Body of pancreas (tissue), 4 donors: ENCODE results near the gene SPAG5. TPM values are rescaled to one million over a fixed set of nuclear protein-coding genes. Genes with fewer than 3 reads are reported as not detected.

Source experiments
- ATAC-seq: fragments of 150-250 bp; one replicate; pipeline ENCODE4 v1.9.1; 2016
- DNase-seq, 4 donors: peaks; one replicate each; pipeline ENCODE4 v3.0.0-alpha.2; 2019
- H3K27ac ChIP-seq, 4 donors: fragments of 200-600 bp; sonication (generic); 1 replicate in 3 of 4; 2 replicates in 1 of 4; pipeline versions ENCODE4 v1.5.1 to v1.6.1; 2016 to 2019; ENCODE audit warnings: mild to moderate bottlenecking in 1 of 4, mixed read lengths in 1 of 4, moderate library complexity in 1 of 4
- H3K27me3 ChIP-seq, 2 donors: fragments of 200-600 bp; sonication (generic); one replicate each; pipeline ENCODE4 v1.6.0; 2016; ENCODE audit warnings: mild to moderate bottlenecking in 1 of 2
- H3K36me3 ChIP-seq, 2 donors: fragments of 200-600 bp; sonication (generic); replicated peaks in 1 of 2; 2 replicates each; pipeline ENCODE4 v1.5.1; 2016; ENCODE audit warnings: low read depth in 2 of 2; ENCODE audit not compliant: insufficient read depth in 1 of 2
- H3K4me1 ChIP-seq: fragments of 200-600 bp; sonication (generic); one replicate; pipeline ENCODE4 v1.6.0; 2016
- H3K4me3 ChIP-seq, 2 donors: fragments of 200-600 bp; sonication (generic); 1 replicate in 1 of 2; 2 replicates in 1 of 2; pipeline ENCODE4 v1.5.1; 2016 to 2019
- H3K9me3 ChIP-seq, 3 donors: fragments of 200-600 bp; sonication (generic); 1 replicate in 2 of 3; 2 replicates in 1 of 3; pipeline ENCODE4 v1.5.1; 2016
- CTCF ChIP-seq, 7 experiments: fragments of 450-650 bp in 4 of 7; fragments of 200-600 bp in 3 of 7; sonication (generic) in 3 of 7; IDR thresholded peaks; one replicate each; pipeline ENCODE4 v1.5.1; 2016 to 2019; ENCODE audit warnings: antibody characterized with exemption in 7 of 7
- POLR2A ChIP-seq, 3 donors: fragments of 450-650 bp; IDR thresholded peaks; one replicate each; pipeline ENCODE4 v1.6.1; 2016; ENCODE audit warnings: antibody characterized with exemption in 3 of 3, mild to moderate bottlenecking in 2 of 3
- WGBS, 2 donors: methylation state at CpG; one replicate each; pipeline ENCODE4 v1.1.5; 2017; 5-methylcytosine and 5-hydroxymethylcytosine counted together
- intact Hi-C: fragments of 100-400 bp; cut with DNase I; formaldehyde crosslinking; loops from one replicate; pipeline ENCODE4 v1.15.1; 2023
- total RNA-seq, 2 donors: library from RNA; depleted of rRNA; stranded (reverse); fragments of >200 nt; gene quantifications; one replicate each; pipeline ENCODE4 v1.1.0, GENCODE V29; 2016

SPAG5 gene
- total RNA-seq, result 1 to 10 TPM in 1 of 2 donors, not detected in 1; 3.1 TPM

GRCh38 chr17:28598799-28599310 lies at the start of gene SPAG5:
Gene SPAG5 (minus strand): TSS chr17:28599025. CDS start chr17:28598946, 79 bp downstream.
- WGBS, 2 donors, result 1% methylated on average over 43 of the region's 44 CpGs; no CpG with 5 or more reads in 1 of the 2 donors
- Histone ChIP-seq H3K36me3 (no peaks in the 10 kb centered on the region), H3K9me3 (no peaks in the 10 kb centered on the region), H3K4me1 (peaks cover 20% of the 10 kb centered on the region), H3K27me3 (no peaks in the 10 kb centered on the region), H3K4me3 (peak within 1 kb of the TSS; percentile 19 to 62), H3K27ac (peak within 1 kb of the TSS; percentile 66 to 95 (median 80))
- no peak for TF ChIP-seq CTCF (IDR thresholded peaks at IDR 0.05)
- TF ChIP-seq POLR2A (IDR thresholded peaks at IDR 0.05), result peak; percentile 52 to 87 (median 86)
- DNase-seq (peak; percentile 94 to 97 (median 94)), ATAC-seq (peak; percentile 98)
- intact Hi-C loops, result no loop called here

- 28 to 37% methylated on average over 12 of the region's 12 CpGs for WGBS, 2 donors
- H3K4me1 ChIP-seq, result peaks cover 46% of the 10 kb centered on the region
- H3K9me3 ChIP-seq, result no peaks in the 10 kb centered on the region
- no peak for TF ChIP-seq CTCF (IDR thresholded peaks at IDR 0.05)
- no peak for TF ChIP-seq POLR2A (IDR thresholded peaks at IDR 0.05)
- peak overlapping the region; percentile 69 to 90 (median 84) for H3K27ac ChIP-seq
- H3K27me3 ChIP-seq, result no peaks in the 10 kb centered on the region
- intact Hi-C loops, result no loop called here
- H3K36me3 ChIP-seq, result peaks cover 0 to 13% of the 10 kb centered on the region in 2 donors
- no peak overlapping the region for H3K4me3 ChIP-seq
- peak; percentile 10 to 54 (median 22) for DNase-seq
- no peak for ATAC-seq
Measured at GRCh38 chr17:28646039-28646754, 47.4 kb upstream of the SPAG5 start.

- peak overlapping the region in 1 of 2 donors; percentile 87 for H3K4me3 ChIP-seq
- intact Hi-C loops, result no loop called here
- no peaks in the 10 kb centered on the region for H3K27me3 ChIP-seq
- DNase-seq (no peak), ATAC-seq (no peak)
- peaks cover 46% of the 10 kb centered on the region for H3K4me1 ChIP-seq
- H3K9me3 ChIP-seq, result no peaks in the 10 kb centered on the region
- 16 to 17% methylated on average over 8 of the region's 8 CpGs for WGBS, 2 donors
- peak overlapping the region; percentile 69 to 90 (median 80) for H3K27ac ChIP-seq
- peaks cover 0 to 18% of the 10 kb centered on the region in 2 donors for H3K36me3 ChIP-seq
- TF ChIP-seq CTCF (IDR thresholded peaks at IDR 0.05), result no peak
- TF ChIP-seq POLR2A (IDR thresholded peaks at IDR 0.05), result no peak
Measured at GRCh38 chr17:28645576-28645939, 46.7 kb upstream of the SPAG5 start.

- H3K27me3 ChIP-seq, result no peaks in the 10 kb centered on the region
- peak within 1 kb of the TSS; percentile 87 to 97 for H3K4me3 ChIP-seq
- peaks cover 46% of the 10 kb centered on the region for H3K4me1 ChIP-seq
- DNase-seq, result peak; percentile 96 to 97 (median 96)
- peak; percentile 97 for ATAC-seq
- H3K36me3 ChIP-seq, result peaks cover 0 to 24% of the 10 kb centered on the region in 2 donors
- peak within 1 kb of the TSS; percentile 69 to 90 (median 80) for H3K27ac ChIP-seq
- TF ChIP-seq POLR2A (IDR thresholded peaks at IDR 0.05) (peak; percentile 75 to 89 (median 76)), CTCF (IDR thresholded peaks at IDR 0.05) (peak in 4 of 7 experiments; percentile 1 to 31 (median 20))
- intact Hi-C loops, result no loop called here
- 0 to 1% methylated on average over 13 to 83 of the region's 89 CpGs for WGBS, 2 donors
- no peaks in the 10 kb centered on the region for H3K9me3 ChIP-seq
Measured at GRCh38 chr17:28644787-28645575, 46.2 kb upstream of the SPAG5 start, which contains the start of gene BLTP2. Gene BLTP2 (minus strand): TSS chr17:28645158. CDS start chr17:28645056, 102 bp downstream.
